HG03432 (cell line): ENCODE data around the gene EFCAB8.
"Not testable (repeated sequence)": the region's sequence is repeated elsewhere in the genome, so short reads cannot be mapped to it uniquely, and the experiment has no call there.

Experiments
- ATAC-seq: cut with Tn5 transposase; IDR thresholded peaks from one replicate; pipeline ENCODE4 v1.9.1; 2021; ENCODE audit warnings: mild to moderate bottlenecking, moderate library complexity; ENCODE audit not compliant: unreplicated experiment

EFCAB8 gene

DNA sequence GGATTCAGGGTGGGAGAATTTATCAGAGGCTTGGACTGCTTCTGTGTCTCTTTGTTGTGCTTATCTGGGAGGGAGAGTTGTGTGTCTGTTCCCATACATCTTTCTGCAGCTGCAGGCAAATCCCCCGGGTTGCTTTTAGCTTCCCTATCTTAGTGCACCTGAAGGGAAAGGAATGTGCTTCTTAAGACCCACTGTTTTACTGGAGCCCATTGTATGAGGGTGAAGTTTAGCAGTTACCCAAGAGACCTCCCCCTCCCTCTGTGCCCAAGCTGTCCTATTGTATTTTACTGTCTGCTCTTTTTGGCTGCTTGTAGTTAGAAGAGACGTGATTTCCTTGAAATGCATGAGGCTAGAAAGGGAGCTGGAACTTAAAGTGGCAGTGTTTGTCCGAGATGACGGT lies 91.8 kb downstream of the EFCAB8 start:
- not testable (repeated sequence) for ATAC-seq

GRCh38 chr20:32957459-32957858 lies 98.7 kb downstream of the EFCAB8 start:
- no peak for ATAC-seq

DNA sequence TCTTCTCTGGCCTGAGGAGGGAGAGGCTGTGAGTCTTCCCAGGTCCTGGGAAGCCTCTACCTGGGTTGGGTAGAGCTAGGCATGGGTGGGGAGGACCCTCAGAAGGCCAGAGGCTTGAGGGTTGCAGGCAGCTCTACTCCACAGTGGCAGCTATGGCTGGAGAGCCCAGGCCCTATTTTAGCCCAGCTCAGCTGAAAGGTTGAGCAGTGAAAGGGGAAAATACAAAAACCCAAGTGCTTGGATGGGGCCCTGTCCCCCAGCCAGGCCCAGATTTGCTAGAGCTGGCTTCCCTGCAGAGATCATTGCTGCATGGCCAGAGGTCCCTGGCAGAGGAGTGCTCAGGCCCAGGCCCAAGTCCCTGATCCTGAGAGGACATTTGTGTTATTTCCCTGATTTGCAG lies 99.9 kb downstream of the EFCAB8 start:
- ATAC-seq = no peak

DNA sequence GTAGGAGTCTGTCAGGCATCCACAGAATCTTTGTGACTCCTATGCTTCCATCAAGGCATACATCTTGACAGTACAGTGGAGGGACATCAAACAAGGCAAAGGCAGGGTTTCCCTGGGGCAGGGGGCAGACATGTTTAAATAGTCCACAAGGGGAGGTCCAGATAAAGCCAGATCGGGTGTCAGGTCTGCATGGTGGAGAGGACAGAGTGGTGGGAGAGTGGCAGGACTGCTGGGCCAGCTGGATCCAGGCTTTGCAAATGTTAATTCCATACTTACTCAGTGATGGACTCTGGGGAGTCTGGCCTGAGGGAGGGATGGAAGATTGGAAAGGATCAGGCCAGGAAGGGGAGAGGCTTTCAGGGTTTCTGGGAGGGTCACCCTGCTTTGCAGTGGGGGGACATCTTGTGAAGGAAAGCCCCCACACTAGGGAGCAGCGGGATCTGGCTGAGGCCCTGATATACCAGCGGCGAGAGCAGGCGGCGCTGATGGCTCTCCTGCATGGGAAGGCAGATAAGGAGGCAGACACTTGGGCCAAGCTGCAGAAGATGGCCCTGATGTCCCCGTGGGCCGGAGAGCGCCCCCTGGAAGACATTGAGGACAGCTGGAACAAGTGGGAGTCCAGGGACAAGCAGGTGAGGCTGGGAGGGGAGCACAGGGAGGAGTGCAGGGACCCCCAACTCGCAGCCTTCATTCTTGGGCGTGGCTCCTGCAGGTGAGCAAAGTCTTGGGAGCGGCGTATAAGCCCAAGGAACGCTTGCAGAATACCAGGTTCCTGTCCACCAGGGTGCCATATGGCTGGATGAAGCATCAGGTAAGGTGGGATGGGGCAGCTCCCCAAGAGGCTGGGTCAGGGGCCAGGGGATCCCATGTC lies 100.9 kb downstream of the EFCAB8 start:
- ATAC-seq = no peak

GRCh38 chr20:32960222-32960518 lies 101.4 kb downstream of the EFCAB8 start:
- ATAC-seq = no peak

GRCh38 chr20:32960849-32961731 lies 102.4 kb downstream of the EFCAB8 start:
- ATAC-seq = no peak

GRCh38 chr20:32962053-32962452 lies 103.3 kb downstream of the EFCAB8 start:
- no peak for ATAC-seq

GRCh38 chr20:32962646-32963045 lies 103.9 kb downstream of the EFCAB8 start:
- ATAC-seq = not testable (repeated sequence)

GRCh38 chr20:32963176-32963575 lies 104.5 kb downstream of the EFCAB8 start:
- no peak for ATAC-seq

DNA sequence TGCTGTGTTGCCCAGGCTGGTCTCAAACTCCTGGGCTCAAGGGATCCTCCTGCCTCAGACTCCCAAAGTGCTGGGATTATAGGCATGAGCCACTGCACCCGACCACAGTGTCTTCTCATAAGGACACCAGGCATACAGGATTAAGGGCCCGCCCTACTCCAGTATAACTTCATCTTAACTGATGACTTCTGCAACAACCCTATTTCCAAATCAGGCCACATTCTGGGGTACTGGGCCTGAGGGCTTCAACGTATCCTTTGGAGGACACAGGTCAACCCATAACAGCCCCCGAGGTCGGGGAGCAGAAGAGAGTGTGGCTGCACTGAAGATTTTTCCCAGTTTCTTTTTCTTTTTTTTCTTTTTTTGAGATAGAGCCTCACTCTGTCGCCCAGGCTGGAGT lies 105.9 kb downstream of the EFCAB8 start:
- ATAC-seq = no peak

DNA sequence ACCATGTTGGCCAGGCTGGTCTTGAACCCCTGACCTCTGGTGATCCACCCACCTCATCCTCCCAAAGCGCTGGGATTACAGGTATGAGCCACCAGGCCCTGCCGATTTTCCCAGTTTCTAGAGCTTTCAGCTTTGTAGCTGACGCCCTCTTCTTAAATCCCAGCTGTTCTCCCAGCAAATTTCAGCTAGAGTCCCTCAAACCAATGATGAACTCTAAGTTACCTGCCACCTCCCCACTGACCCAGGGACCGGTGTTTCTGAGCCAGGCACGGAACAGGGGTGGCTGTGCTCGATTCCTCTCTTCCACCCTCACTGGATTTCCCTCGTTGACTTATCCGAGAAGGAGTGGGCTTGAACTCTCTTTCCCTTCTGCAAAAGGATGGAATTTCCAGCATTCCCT lies 106.4 kb downstream of the EFCAB8 start:
- ATAC-seq = no peak

DNA sequence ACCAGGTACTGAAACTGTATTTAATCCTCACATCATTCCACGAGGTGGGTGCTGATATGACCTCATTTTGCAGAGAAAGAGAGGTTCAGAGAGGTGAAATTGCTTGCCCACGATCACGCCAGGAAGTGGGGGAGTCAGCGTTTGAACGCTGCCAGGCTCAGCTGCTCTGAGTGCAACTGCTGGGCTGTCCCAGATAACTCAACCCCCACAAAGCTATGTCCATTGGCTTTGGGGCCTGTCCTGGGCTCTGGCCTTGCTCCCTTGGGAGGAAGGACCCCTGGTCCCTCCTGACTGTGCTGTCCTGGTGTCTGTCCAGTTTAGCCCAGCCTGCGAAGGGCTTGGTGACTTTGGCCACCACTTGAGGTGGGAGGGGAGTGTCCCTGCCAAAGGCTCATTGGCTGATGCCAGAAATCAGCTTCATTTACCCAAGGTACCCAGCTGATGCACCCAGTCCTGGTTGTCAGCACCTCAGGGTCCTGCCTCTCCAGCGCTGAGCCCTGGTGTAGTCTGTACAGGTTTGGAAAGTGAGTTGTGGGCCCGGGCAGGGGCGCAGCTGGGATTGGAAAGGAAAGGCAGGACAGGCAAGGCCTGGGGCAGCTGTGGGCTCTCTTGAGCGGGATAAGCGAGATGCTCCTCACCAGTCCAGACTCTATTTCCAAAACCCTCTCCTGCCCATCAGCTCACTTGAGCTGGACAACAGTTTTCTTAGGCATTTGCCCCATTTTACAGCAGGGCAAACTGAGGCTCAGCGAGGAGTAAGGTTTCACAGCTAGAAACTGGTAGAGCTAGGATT lies 107.1 kb downstream of the EFCAB8 start:
- no peak for ATAC-seq

DNA sequence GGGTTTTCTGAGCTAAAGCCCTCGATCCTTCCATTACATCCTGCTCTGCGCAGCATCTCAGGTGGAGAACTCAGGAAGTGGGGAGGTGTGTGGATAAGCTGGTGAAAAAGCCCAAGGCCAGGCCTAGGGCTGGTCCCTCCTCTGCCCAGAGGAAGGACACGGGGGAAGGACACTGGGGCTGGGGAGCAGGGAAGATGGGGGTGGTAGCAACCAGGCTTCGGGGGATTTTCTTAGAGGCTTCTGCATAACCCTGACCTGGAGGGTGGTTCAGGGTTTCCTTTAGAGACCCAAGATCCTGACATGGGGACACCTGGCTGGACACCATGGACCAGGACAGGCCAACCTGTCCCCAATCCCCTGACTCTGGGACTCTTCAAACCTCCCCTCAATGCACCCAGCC lies 107.7 kb downstream of the EFCAB8 start:
- ATAC-seq = no peak

DNA sequence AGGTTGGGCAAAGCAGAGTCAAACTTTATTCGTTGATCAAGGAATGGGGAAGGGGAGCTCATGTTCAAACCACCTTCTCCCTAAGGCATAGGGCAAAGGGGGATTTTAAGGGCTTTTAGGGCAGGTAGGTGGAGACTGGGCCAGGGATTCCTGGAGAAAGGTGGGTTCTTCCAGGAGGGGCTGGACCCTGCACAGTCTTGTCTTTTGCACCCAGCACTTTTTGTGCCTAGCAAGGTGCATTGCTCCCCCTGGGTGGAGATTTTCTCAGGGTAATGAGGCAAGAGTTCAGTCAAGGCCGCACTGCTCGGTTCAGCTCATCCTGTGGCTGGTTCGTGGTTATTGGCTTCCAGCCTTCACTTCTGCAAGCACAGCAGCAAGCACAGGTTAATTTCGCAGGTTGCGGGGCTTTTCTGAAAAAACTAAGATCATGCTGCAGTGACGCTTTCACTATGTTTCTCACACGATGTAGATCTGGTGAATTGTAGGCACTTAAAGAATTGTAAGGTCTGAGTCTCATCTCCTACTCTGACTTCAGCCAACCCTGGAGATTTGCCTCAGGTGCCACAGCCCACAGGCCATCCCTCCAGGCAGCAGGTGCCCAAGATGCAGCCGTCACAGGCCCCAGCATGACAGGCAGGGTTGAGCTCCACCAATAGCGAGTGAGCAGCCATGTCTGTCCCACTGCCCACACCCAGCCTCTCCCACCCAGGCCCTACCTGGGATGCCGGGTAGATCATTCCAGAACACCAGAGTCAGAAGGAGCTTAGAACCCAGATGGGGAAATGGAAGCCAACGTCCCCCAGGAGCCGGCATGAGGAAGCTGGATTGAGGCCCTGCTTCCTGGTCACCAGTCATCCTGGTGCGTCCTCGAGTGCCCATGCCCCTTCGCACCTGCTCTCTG lies 108.4 kb downstream of the EFCAB8 start:
- ATAC-seq = no peak

GRCh38 chr20:32967961-32968457 lies 109.3 kb downstream of the EFCAB8 start:
- no peak for ATAC-seq

DNA sequence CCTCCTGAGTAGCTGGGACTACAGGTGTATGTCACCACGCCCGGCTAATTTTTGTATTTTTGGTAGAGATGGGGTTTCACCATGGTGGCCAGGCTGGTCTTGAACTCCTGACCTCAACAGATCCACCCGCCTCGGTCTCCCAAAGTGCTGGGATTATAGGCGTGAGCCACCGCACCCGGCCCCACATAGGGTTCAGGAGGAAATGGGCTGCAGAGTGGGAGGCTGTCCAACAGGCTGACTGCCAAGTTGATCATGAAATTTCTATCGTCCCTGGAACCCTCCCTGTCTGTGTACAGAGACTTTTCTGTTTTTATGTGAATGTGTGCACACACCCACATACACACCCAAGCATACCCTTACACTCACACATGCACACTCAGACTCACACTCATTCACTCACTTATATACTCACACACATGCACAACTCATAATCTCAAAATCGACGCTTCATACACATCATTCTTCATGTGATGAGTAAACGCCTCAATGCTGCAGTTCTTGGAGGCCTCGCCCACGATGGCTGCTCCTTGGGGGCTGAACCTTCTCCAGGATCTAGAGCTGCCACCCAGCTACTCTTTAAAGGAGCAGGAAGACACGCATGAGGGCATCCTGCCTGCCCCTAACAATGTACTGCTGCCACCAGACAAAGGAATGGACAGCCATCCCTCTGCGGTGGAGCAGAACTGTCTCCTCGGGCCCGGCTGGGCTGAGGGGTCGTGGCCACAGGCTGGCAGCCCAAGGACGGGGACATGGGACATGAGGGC lies 109.9 kb downstream of the EFCAB8 start:
- no peak for ATAC-seq

DNA sequence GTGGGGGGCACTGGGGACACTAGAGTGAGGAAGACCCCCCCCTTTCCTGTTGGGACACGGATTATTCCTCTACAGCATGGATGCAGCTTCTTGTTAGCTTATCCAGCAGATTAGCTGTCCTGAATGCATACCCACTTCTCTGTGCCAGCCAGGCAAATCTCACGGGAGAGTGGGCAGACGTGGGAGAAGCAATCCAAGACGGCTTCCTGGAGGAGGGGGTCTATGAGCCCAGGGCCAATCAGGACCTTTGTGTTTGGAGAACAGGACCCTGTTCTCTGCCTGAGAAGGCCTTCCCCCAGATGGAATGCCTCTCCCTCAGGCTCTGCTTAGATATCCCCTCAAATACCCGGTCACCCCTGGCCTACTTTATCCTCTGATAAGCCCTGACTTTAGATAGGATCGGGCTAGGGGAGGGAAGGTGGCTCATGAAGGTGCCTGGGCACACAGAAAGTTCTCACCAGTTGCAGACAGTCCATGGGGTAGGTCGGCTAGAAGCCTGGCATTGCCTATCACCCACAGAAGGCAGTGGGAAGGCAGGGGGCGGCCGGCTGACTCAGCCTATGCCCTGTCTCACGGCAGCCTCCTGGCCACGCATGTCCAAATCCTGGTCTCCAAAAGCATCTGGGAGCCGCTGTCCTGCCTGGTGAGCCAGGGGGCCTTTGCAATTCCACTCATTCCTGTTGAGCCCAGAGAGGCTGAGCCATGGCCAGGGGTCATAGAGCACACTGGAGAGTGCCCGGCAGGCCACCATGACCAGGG lies 110.8 kb downstream of the EFCAB8 start:
- ATAC-seq = no peak

- ATAC-seq = no peak
These were observed 111.6 kb downstream of the EFCAB8 start for GRCh38 chr20:32970115-32970972.
